Left ventricle myocardium superior (tissue), 1 donor: ENCODE measurements around the gene BEND5. TPM values are rescaled to one million over a fixed set of nuclear protein-coding genes. Genes with fewer than 3 reads are reported as not detected.

Experiments
- ATAC-seq: fragments of 200-7000 bp; cut with Tn5 transposase; one replicate; pipeline ENCODE4 v1.9.1; 2020; ENCODE audit warnings: mild to moderate bottlenecking, moderate library complexity
- DNase-seq: peaks from one replicate; pipeline ENCODE4 v3.0.0-alpha.2; 2020
- intact Hi-C: fragments of 100-400 bp; cut with micrococcal nuclease; formaldehyde crosslinking; loops from one replicate; pipeline ENCODE4 v1.11.0; 2022
- total RNA-seq: library from RNA; stranded (reverse); fragmentation: NEBNext Ultra II Directional; extraction: Animal tissue kit (Norgen Biotek cat#: 25700); gene quantifications from one replicate; pipeline ENCODE4 v1.2.1, GENCODE V29; 2021
- donor health status: DM: no; HTN: yes; CAD: no; lungs with severe emphysema.

The BEND5 gene
- total RNA-seq, 1 donor from 2014 or later, result 3.9 TPM

DNA sequence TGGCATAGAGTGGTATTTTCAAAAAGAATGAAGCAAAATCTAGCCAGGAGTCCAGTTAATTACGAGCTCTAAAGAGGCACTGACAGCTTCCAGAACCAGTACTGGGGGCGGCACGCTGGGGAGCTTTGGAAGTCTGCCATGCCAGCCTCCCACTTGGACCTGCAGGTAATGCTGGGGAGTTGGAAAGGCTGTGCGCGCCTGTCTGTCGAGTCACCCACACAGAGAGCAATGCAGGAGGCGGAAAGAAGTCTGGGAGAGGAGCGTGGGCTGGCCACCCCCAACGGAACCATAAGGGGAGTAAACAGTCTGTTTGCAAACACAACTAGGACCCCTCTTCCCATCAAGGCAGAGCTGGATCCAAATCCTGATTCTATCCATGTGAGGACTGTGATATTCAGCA, 84.5 kb downstream of the BEND5 start:
- intact Hi-C loops, result loop anchor here (10.0 kb wide), 1 partner anchor 587 kb away; no protein-coding TSS in a partner anchor
- DNase-seq, result no peak
- ATAC-seq, result no peak

- ATAC-seq (no peak), DNase-seq (no peak)
- intact Hi-C loops, result loop anchor here (10.0 kb wide), 1 partner anchor 587 kb away; no protein-coding TSS in a partner anchor
These were observed 85.2 kb downstream of the BEND5 start for GRCh38 chr1:48691429-48692001.

- DNase-seq, result no peak
- intact Hi-C loops, result no loop called here
- no peak for ATAC-seq
These were observed 88.5 kb downstream of the BEND5 start for GRCh38 chr1:48688102-48688760.

GRCh38 chr1:48687282-48688045, 89.2 kb downstream of the BEND5 start:
- intact Hi-C loops, result no loop called here
- DNase-seq (no peak), ATAC-seq (no peak)

DNA sequence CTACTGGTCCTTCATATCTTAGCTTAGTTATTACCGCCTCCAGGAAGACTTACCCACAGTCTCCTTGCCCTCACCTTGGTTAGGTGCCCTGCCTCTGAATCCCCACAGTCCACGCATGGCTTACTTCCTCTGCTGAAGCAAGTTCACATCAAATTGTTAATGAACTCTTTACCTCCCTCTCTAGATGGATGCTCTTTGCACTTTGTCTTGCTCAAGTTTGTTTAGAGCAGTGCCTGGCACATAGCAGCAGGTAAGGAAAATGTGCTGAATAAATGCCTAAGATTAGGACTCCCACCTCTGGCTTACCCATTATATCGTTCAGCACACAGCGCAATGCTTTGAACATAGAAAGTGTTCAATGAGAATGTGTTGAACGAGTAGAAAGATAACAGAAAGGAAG, 90.5 kb downstream of the BEND5 start:
- ATAC-seq, result no peak
- intact Hi-C loops, result no loop called here

GRCh38 chr1:48684381-48684780, 92.3 kb downstream of the BEND5 start:
- DNase-seq, result no peak
- intact Hi-C loops, result no loop called here
- no peak for ATAC-seq

More for the DNA sequence above, 90.5 kb downstream of the BEND5 start:
- no peak for DNase-seq

DNA sequence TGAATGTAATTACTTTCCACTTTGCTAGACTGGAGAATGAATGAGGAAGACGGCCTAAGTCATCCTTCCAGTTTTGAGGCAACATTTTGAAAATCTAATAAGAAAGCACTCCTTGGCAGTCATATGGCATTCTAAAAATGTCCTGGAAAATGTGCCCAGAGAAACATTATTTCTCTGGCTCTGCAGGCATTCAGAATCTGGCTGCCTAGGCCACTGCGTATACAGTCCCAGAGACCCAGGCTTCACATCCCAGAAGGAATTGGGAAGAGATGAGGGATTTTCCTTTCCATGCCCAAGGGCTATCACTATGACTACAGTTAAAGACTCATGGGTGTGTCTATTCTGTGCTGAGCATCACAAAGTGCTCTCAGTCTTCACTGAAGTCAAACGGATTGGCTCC, 92.9 kb downstream of the BEND5 start:
- intact Hi-C loops, result no loop called here
- DNase-seq (no peak), ATAC-seq (no peak)

- DNase-seq, result no peak
- peak; percentile 32 for ATAC-seq
- intact Hi-C loops, result no loop called here
These were observed 95.0 kb downstream of the BEND5 start for GRCh38 chr1:48681476-48682305.

DNA sequence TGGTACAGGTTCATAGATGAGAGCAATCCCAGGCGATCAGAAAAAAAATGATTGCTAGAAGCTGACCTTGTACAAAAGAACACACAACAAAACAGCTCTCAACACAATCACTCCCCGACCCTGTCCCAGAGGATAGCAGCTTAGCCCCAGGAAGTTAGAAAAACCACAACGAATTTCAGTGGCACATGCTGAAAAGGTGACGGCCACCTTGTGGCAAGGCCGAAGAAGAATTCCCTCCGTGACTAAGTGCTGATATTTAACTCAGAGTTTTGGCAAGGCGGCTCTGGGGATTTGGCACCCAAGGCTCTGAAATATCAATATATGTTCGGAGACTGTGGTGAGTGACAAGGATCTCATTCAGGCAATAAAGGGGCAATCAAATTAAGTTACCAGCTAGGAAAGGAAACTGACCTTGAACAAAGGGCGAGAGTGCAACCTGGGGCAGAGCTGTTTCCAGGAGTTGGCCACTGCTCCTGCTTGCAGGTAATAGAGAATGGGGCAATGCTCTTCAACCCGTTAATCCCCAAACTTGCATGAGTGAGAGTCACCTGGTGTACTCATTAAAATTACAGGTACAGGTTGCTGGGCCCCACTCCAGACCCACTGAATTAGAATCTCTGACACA, 96.2 kb downstream of the BEND5 start:
- intact Hi-C loops, result no loop called here
- ATAC-seq, result no peak
- no peak for DNase-seq

DNA sequence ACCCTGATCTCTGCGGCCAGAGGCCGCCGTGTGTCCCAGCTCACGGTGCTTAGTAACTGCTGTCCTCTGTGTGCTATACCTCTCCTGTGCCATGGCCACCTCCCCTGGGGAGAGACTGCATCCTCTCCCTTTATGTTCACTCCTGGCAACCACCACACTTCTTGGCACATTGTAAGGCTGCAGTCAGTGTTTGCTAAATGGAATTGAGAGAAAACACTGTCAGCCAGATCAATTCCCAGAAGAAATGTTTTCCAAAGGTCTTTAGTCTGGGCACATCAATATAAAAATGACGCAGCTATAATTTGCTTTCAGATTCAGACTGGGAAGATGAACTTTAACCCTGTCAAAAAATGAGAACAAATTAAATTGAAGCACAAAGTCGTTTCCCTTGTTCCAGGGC, 96.8 kb downstream of the BEND5 start:
- intact Hi-C loops, result loop anchor here (5.0 kb wide), 1 partner anchor 137 kb away; no protein-coding TSS in a partner anchor
- no peak for ATAC-seq

DNA sequence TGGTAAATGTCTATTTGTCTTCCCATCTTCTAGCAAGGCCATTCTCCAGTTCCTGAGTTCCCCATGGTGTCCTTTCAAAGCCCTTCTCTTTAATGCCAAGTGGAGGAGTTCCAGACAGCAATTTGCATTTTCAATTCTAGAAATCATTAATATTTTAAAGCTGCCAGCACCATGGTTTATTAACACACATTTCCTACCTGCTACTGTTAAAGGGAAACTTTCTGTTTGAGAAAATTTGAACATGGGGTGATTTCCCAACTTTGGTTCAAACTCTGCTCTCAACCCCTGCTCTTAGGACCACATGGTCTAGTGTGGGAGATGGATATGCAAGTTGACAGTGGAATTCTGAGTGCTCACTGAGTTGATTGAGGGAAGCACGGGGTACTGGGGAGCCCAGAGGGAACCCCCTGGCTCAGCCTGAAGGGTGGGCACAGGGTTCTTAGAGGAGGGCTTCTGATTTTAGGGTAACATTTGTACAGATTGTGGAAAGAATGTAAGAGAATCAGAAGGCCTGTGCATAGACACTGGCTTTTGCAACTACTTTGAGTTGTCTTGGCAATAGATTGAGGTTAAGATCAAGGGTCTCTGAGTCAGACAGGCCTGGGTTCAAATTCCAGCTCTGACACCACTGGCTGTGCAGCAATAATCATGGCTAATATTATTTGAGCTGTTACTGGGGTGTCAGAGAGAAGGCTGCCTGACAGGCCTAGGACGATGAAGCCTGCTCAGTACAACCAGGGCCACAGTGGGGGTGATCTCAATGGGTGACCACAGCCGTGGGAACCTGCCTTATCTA, 97.8 kb downstream of the BEND5 start:
- intact Hi-C loops, result loop anchor here (5.0 kb wide), 1 partner anchor 138 kb away; no protein-coding TSS in a partner anchor
- DNase-seq (no peak), ATAC-seq (no peak)

More for the DNA sequence above, 96.8 kb downstream of the BEND5 start:
- no peak for DNase-seq
